ENCODE measurements around the gene FSCN2. TPM values are rescaled to one million over a fixed set of nuclear protein-coding genes. Genes with fewer than 3 reads are reported as not detected.

The FSCN2 gene
- total RNA-seq, 6 experiments from 2014 or later: 0.22 TPM; not detected in 5

DNA sequence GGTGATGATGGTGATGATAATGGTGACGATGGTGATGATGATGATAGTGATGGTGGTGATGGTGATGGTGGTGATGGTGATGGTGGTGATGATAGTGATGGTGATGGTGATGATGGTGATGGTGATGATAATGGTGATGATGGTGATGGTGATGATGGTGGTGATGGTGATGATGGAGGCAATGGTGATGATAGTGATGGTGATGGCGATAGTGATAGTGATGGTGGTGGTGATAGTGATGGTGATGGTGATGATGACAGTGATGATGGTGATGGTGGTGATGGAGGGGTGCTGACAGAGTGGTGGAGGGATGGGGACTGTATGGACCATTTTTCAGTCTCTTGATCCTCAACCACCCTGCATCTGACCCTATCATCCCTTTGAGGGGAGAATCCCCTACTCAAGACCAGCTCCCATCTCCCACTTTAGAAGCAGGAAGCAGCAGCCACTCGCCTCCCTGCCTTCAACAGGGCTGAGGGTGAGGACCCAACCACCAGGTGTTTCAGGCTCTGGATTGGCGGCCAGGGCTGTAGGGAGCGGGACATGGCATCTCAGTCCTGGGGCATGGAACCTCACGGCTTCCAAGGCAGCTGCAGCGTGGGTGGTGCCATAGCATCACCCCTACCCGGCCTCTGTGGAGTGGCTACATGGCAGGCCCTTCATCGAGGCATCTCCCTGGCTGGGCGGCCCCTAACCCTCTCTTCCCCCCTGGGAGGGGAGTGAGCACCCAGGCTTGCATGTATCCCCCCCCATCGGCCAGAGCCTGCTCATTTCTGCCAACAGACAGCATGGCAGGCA lies 4.5 kb downstream of the FSCN2 start:
- Histone ChIP-seq H3K4me1 (no peaks in the 10 kb centered on the region), H3K4me3 (no peak overlapping the region), H3K36me3 (no peaks in the 10 kb centered on the region), H3K9me3 (no peaks in the 10 kb centered on the region), H3K27me3 (no peaks in the 10 kb centered on the region), H3K27ac (no peak overlapping the region)
- ATAC-seq: no peak
- 92% methylated on average over 5 of the region's 11 CpGs for WGBS (ENCODE audit: insufficient coverage, low coverage, low lambda C conversion rate, missing lambda C conversion rate)
- TF ChIP-seq, protein P1, sequence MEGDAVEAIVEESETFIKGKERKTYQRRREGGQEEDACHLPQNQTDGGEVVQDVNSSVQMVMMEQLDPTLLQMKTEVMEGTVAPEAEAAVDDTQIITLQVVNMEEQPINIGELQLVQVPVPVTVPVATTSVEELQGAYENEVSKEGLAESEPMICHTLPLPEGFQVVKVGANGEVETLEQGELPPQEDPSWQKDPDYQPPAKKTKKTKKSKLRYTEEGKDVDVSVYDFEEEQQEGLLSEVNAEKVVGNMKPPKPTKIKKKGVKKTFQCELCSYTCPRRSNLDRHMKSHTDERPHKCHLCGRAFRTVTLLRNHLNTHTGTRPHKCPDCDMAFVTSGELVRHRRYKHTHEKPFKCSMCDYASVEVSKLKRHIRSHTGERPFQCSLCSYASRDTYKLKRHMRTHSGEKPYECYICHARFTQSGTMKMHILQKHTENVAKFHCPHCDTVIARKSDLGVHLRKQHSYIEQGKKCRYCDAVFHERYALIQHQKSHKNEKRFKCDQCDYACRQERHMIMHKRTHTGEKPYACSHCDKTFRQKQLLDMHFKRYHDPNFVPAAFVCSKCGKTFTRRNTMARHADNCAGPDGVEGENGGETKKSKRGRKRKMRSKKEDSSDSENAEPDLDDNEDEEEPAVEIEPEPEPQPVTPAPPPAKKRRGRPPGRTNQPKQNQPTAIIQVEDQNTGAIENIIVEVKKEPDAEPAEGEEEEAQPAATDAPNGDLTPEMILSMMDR (IDR thresholded peaks at IDR 0.05): no peak
- TF ChIP-seq POLR2A (IDR thresholded peaks at IDR 0.05): no peak
- intact Hi-C loops (cut with DNase I): loop anchor here in 1 of 2 donors (10.0 kb wide), 1 partner anchor 62 kb away; no protein-coding TSS in a partner anchor
- DNase-seq: no peak

DNA sequence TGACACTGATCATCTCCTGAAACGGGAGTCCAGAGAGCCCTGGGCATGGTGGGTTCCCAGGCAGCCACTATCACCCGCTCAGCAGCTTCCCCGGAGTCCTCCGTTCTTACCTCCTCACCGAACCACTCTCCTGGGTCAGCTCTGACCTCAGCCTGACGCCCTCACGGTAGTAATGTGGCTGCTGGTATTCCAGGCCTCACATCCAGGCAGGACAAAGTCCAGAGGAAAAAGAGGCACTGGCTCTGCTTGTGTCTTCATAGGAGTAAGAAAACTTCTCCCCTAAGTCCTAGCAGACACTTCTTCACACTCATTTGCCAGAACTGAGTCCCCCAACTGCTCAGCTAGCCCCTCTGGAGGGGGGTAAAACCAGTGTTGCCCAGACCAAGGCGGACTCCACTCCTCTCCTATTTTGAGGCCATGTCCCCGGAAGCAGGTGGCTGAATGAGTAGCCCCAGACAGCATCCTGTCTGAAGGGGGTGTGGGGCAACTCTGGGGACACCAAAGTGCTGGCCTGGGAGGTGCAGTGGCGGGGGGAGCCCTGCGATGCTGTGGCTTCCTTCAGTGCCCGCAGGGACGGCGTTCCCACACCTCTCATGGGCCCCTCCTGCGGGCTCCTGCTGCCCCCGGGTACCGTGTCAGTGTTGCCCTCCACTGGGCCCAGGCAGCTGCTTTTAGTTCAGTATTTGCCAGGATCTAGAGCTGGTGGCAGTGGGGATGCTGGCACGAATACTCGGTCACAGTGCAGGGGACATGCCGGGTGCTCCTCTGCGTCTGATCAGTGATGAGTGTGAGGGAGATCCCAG lies 5.4 kb downstream of the FSCN2 start:
- no peaks in the 10 kb centered on the region for H3K9me3 ChIP-seq
- no peak for DNase-seq
- ATAC-seq: no peak
- H3K4me3 ChIP-seq: no peak overlapping the region
- no peaks in the 10 kb centered on the region for H3K36me3 ChIP-seq
- no peaks in the 10 kb centered on the region for H3K4me1 ChIP-seq
- WGBS (ENCODE audit: insufficient coverage, low coverage, low lambda C conversion rate, missing lambda C conversion rate): 20% methylated on average over 1 of the region's 21 CpGs
- no peaks in the 10 kb centered on the region for H3K27me3 ChIP-seq
- no peak for TF ChIP-seq POLR2A (IDR thresholded peaks at IDR 0.05)
- TF ChIP-seq, protein P1 (IDR thresholded peaks at IDR 0.05): no peak
- intact Hi-C loops (cut with DNase I): loop anchor here in 1 of 2 donors (10.0 kb wide), 1 partner anchor 61 kb away; no protein-coding TSS in a partner anchor
- no peak overlapping the region for H3K27ac ChIP-seq

DNA sequence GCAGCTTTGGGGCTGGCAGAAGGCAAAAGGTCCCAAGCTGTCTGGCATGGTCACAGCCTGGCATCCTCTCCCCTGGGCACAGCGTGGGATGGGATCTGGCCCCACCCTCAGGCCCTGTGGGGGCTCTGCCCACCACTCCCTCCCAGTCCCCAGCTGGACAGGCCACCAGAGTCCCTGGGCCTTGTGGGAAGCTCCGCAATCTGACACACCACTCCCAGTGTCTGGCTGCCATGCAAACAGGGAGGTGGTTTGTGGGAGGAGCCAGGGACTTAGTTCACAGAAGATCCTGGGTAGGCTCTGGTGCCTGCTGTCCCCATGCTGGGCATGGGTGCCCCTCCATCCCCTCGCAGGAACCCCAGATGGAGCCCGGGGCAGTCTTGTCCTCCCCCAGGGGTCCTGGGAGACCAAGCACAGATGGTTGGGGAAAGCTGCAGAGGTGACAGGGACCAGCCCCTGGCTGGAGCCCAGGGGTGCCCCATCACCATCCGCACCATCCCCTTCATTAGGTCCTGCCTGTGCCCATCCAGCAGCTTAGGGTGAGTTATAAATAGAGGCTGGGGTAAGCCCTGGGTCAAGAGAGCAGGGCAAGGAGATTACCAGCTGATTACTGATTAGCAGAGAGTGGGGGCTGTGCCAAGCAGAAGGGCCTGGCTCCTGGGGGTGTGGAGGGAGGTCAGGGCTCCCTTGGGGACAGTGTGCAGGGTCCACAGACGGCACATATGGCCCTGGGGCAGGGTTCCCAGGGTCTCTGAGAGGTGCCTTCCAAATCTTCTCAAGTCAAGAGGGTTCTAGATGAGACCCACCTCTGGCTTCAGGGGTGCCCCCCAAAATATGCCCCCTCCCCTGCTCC lies 6.2 kb downstream of the FSCN2 start:
- H3K4me3 ChIP-seq: no peak overlapping the region
- ATAC-seq (no peak), DNase-seq (no peak)
- no CpG with 5 or more reads among the region's 6 CpGs for WGBS (ENCODE audit: insufficient coverage, low coverage, low lambda C conversion rate, missing lambda C conversion rate)
- H3K27me3 ChIP-seq: no peaks in the 10 kb centered on the region
- intact Hi-C loops (cut with DNase I): loop anchor here in 1 of 2 donors (10.0 kb wide), 1 partner anchor 60 kb away; no protein-coding TSS in a partner anchor
- no peaks in the 10 kb centered on the region for H3K36me3 ChIP-seq
- TF ChIP-seq POLR2A (IDR thresholded peaks at IDR 0.05): no peak
- TF ChIP-seq, protein P1 (IDR thresholded peaks at IDR 0.05): no peak
- H3K4me1 ChIP-seq: no peaks in the 10 kb centered on the region
- H3K9me3 ChIP-seq: no peaks in the 10 kb centered on the region
- H3K27ac ChIP-seq: no peak overlapping the region

DNA sequence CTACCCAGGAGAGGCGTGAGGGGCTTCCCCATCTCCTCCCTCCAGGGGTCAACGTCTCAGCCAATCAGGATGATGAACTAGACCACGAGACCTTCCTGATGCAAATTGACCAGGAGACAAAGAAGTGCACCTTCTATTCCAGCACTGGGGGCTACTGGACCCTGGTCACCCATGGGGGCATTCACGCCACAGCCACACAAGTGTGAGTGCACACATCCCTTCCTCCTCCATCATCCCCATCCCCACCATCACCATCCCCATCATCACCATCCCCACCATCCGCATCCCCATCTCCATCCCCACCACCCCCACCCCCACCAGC lies 6.8 kb downstream of the FSCN2 start:
- intact Hi-C loops (cut with DNase I): loop anchor here in 1 of 2 donors (10.0 kb wide), 1 partner anchor 60 kb away; no protein-coding TSS in a partner anchor
- TF ChIP-seq, protein P1 (IDR thresholded peaks at IDR 0.05): no peak
- TF ChIP-seq POLR2A (IDR thresholded peaks at IDR 0.05): no peak
- peaks cover 0 to under 1% (median 0%) of the 10 kb centered on the region in 4 donors for H3K36me3 ChIP-seq
- no peak overlapping the region for H3K4me3 ChIP-seq
- ATAC-seq (no peak), DNase-seq (no peak)
- no peaks in the 10 kb centered on the region for H3K27me3 ChIP-seq
- H3K4me1 ChIP-seq: no peaks in the 10 kb centered on the region
- H3K9me3 ChIP-seq: no peaks in the 10 kb centered on the region
- H3K27ac ChIP-seq: no peak overlapping the region
- 100% methylated on average over 1 of the region's 5 CpGs for WGBS (ENCODE audit: insufficient coverage, low coverage, low lambda C conversion rate, missing lambda C conversion rate)
